Activated CD4-positive, alpha-beta memory T cell treated with anti-CD3 and anti-CD28 coated beads for 36 hours (primary cell): ENCODE results near the gene KCP. TPM values are rescaled to one million over a fixed set of nuclear protein-coding genes. Genes with fewer than 3 reads are reported as not detected.

Experiments used
- CTCF ChIA-PET: fragments of 350-600 bp; sonication (Branson Sonifier 250); formaldehyde crosslinking; loops from one replicate; lab custom pipeline; 2021; ENCODE audit warnings: antibody characterized with exemption, inconsistent platforms; lab: Charles Lee
- POLR2A ChIA-PET: fragments of 350-600 bp; sonication (Branson Sonifier 250); formaldehyde crosslinking; loops from one replicate; lab custom pipeline; 2021; ENCODE audit warnings: antibody characterized with exemption; lab: Charles Lee
- DNase-seq: peaks from one replicate; pipeline ENCODE4 v3.0.0-alpha.2; 2020
- H3K27ac Mint-ChIP-seq: one replicate; pipeline ENCODE4 v1.8.0; 2021; ENCODE audit warnings: mixed read lengths
- H3K27me3 Mint-ChIP-seq: one replicate; pipeline ENCODE4 v1.8.0; 2021; ENCODE audit warnings: mixed read lengths
- H3K36me3 Mint-ChIP-seq: one replicate; pipeline ENCODE4 v1.8.0; 2021; ENCODE audit warnings: mixed read lengths
- H3K4me1 Mint-ChIP-seq: one replicate; pipeline ENCODE4 v1.8.0; 2021; ENCODE audit warnings: low read depth, mixed read lengths
- H3K4me3 Mint-ChIP-seq: one replicate; pipeline ENCODE4 v1.8.0; 2021; ENCODE audit warnings: mild to moderate bottlenecking, mixed read lengths
- H3K9me3 Mint-ChIP-seq: one replicate; pipeline ENCODE4 v1.8.0; 2021; ENCODE audit warnings: mixed read lengths
- intact Hi-C: fragments of 100-400 bp; cut with micrococcal nuclease; formaldehyde crosslinking; loops from one replicate; pipeline ENCODE4 v1.15.1; 2023
- total RNA-seq, 2 experiments: library from RNA; stranded (reverse); gene quantifications; one replicate each; pipeline ENCODE4 v1.2.3, GENCODE V29; 2021

Gene KCP
- total RNA-seq, 2 experiments from 2014 or later: 0.05 to 0.12 TPM

DNA sequence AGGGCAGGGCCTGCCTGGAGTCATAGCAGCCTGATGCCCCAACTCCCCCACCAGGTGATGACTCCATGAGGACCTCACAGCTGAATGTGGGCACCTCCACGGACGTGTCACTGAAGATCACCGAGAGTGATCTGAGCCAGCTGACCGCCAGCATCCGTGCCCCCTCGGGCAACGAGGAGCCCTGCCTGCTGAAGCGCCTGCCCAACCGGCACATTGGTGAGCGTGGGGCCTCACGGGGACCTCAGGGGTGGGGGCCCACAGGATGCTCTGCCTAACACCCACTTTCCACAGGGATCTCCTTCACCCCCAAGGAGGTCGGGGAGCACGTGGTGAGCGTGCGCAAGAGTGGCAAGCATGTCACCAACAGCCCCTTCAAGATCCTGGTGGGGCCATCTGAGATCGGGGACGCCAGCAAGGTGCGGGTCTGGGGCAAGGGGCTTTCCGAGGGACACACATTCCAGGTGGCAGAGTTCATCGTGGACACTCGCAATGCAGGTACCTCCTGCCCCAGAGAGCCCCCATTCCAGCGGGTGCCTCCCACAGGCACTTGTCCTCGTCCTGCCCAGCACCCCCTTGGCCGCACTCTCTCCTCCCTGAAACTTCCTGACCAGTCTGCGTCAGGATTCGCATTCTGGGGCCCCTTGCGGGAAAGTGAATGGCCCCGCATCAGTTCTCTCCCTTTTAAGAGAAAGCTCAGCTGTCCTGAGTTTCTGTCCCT is 57.8 kb downstream of the KCP start:
- H3K27ac Mint-ChIP-seq: no peak overlapping the region
- ChIA-PET POLR2A (no interaction called here), CTCF (no interaction called here)
- H3K4me1 Mint-ChIP-seq: no peaks in the 10 kb centered on the region
- H3K4me3 Mint-ChIP-seq: no peak overlapping the region
- H3K9me3 Mint-ChIP-seq: no peaks in the 10 kb centered on the region
- intact Hi-C loops: no loop called here
- H3K36me3 Mint-ChIP-seq: no peaks in the 10 kb centered on the region
- DNase-seq: no peak
- H3K27me3 Mint-ChIP-seq: no peaks in the 10 kb centered on the region

DNA sequence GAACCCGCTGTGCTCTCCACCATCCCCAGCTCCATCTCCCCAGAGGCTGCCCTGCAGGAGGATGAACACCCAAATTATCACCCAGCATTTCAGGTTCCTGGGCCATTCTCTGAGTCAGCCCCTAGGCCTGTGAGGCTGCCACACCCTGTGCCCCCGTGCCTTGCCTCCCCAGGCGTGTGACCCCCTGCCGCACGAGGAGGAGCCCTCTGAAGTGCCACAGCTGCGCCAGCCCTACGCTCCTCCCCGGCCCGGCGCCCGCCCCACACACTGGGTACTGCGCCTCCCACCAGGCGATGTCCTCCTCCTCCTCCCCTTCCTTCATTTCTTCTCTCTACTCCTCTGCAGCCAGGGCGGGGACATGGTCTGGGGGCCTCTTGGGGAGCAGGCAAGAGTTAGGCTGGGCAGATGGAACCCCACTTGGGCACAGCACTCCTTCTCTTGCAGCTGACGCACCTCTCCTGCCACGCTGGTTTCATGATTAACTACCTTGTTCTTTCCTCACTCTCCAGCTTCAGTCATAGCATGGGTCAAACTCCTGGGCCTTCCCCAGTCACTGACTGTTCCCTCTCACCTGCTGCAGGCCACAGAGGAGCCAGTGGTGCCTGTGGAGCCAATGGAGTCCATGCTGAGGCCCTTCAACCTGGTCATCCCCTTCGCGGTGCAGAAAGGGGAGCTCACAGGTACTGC is 60.6 kb downstream of the KCP start:
- POLR2A ChIA-PET: no interaction called here
- no peak overlapping the region for H3K27ac Mint-ChIP-seq
- CTCF ChIA-PET: interaction anchor here (0.9 kb wide), 1 partner anchor 34 kb away, joined by 3 read pairs; no protein-coding TSS in a partner anchor
- H3K36me3 Mint-ChIP-seq: no peaks in the 10 kb centered on the region
- DNase-seq: no peak
- intact Hi-C loops: no loop called here
- H3K9me3 Mint-ChIP-seq: no peaks in the 10 kb centered on the region
- H3K27me3 Mint-ChIP-seq: no peaks in the 10 kb centered on the region
- H3K4me3 Mint-ChIP-seq: no peak overlapping the region
- no peaks in the 10 kb centered on the region for H3K4me1 Mint-ChIP-seq

- Mint-ChIP-seq H3K27ac (no peak overlapping the region), H3K36me3 (no peaks in the 10 kb centered on the region), H3K4me1 (no peaks in the 10 kb centered on the region), H3K27me3 (no peaks in the 10 kb centered on the region), H3K4me3 (no peak overlapping the region), H3K9me3 (no peaks in the 10 kb centered on the region)
- no peak for DNase-seq
- CTCF ChIA-PET: no interaction called here
- intact Hi-C loops: no loop called here
- POLR2A ChIA-PET: no interaction called here
Measured at GRCh38 chr7:128849156-128849515, 61.4 kb downstream of the KCP start.

DNA sequence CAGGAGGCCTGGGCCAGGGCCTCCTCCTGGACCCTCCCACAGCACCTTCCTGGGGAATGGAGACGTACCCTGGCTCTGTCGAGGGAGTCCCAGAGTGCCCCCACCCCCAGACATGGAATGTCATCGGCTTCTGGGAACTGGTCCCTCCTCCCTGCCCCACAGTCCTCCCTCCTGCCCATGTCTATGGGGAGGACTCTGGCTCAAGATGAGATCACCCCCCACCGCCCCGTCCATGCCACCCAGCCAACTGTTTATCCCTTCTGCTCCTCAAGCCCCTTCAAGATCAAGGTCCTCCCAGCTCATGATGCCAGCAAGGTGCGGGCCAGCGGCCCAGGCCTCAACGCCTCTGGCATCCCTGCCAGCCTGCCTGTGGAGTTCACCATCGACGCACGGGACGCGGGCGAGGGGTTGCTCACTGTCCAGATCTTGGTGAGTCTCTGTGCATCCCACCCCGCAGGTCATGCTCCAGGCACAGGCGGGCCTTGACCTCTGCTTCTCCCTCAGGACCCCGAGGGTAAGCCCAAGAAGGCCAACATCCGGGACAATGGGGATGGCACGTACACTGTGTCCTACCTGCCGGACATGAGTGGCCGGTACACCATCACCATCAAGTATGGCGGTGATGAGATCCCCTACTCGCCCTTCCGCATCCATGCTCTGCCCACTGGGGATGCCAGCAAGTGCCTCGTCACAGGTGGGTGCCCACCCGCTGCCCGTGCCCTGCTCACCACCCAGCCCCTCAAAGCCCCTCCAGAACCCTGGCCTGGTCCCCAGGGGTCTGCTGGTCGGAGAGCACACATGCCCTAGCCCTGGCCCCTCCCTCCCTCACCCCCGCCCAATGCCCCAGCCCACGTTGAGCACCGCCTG is 62.0 kb downstream of the KCP start:
- no peaks in the 10 kb centered on the region for H3K9me3 Mint-ChIP-seq
- ChIA-PET CTCF (no interaction called here), POLR2A (no interaction called here)
- no peaks in the 10 kb centered on the region for H3K27me3 Mint-ChIP-seq
- no peaks in the 10 kb centered on the region for H3K36me3 Mint-ChIP-seq
- no peak overlapping the region for H3K4me3 Mint-ChIP-seq
- intact Hi-C loops: no loop called here
- H3K4me1 Mint-ChIP-seq: no peaks in the 10 kb centered on the region
- H3K27ac Mint-ChIP-seq: no peak overlapping the region
- no peak for DNase-seq

- Mint-ChIP-seq H3K36me3 (no peaks in the 10 kb centered on the region), H3K27ac (no peak overlapping the region), H3K4me1 (no peaks in the 10 kb centered on the region), H3K4me3 (no peak overlapping the region), H3K27me3 (no peaks in the 10 kb centered on the region), H3K9me3 (no peaks in the 10 kb centered on the region)
- ChIA-PET POLR2A (no interaction called here), CTCF (no interaction called here)
- DNase-seq: no peak
- intact Hi-C loops: no loop called here
Measured at GRCh38 chr7:128847721-128848211, 62.7 kb downstream of the KCP start.

DNA sequence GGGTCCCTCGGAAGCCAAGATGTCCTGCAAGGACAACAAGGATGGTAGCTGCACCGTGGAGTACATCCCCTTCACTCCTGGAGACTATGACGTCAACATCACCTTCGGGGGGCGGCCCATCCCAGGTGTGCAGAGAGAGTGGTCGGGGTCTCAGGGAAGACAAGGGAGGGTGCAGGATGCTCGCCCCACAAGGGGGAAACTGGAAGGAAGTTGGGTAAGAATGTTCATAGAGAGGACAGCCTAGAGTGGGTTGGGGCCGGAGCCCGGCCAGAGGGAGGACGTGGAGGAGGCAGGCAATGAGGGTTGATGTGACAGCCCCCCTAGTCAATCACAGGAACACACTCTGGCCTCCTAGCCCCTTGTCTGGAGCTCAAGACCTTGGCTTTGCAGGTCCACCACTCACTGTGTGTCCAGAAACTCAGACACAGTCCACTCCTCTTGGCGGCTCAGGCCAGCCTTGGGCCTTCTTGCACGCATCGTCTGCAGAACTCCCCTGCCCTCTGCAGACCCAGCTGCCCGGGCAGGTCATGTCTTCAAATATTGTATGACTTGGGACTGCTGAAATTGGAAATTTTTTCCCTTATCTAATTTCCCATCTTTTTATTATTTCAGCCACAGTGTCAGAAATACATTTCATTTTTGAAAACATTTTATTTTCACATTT is 63.6 kb downstream of the KCP start:
- no peak overlapping the region for H3K27ac Mint-ChIP-seq
- peaks cover 3% of the 10 kb centered on the region for H3K4me1 Mint-ChIP-seq
- no peaks in the 10 kb centered on the region for H3K27me3 Mint-ChIP-seq
- no peaks in the 10 kb centered on the region for H3K36me3 Mint-ChIP-seq
- ChIA-PET CTCF (no interaction called here), POLR2A (no interaction called here)
- DNase-seq: no peak
- H3K4me3 Mint-ChIP-seq: no peak overlapping the region
- no peaks in the 10 kb centered on the region for H3K9me3 Mint-ChIP-seq
- intact Hi-C loops: no loop called here

GRCh38 chr7:128845987-128846386 is 64.5 kb downstream of the KCP start:
- ChIA-PET POLR2A (no interaction called here), CTCF (no interaction called here)
- H3K36me3 Mint-ChIP-seq: no peaks in the 10 kb centered on the region
- H3K27ac Mint-ChIP-seq: no peak overlapping the region
- no peaks in the 10 kb centered on the region for H3K9me3 Mint-ChIP-seq
- peaks cover 5% of the 10 kb centered on the region for H3K4me1 Mint-ChIP-seq
- no peak overlapping the region for H3K4me3 Mint-ChIP-seq
- no peaks in the 10 kb centered on the region for H3K27me3 Mint-ChIP-seq
- intact Hi-C loops: no loop called here
- no peak for DNase-seq

DNA sequence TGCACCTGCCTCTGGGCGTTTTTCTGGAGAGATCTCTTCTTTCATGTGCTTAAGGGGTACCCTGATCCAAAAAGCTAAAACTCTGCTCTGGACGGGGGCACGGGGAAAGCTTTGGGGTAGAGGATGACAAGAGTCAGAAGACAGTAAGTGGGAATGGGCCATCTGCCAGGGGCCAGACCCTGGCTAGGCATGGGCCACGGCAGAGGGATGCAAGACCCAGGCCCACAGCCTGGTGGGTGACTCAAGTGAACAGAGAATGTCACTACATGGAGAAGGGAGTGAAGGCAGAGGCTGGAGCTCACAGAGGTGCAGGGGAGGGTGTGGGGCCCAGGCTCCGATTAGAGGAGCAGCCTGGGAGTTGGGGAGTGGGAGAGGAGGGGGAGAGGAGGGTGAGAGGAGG is 65.0 kb downstream of the KCP start:
- CTCF ChIA-PET: no interaction called here
- no peak for DNase-seq
- Mint-ChIP-seq H3K36me3 (no peaks in the 10 kb centered on the region), H3K27me3 (no peaks in the 10 kb centered on the region), H3K4me1 (peaks cover 5% of the 10 kb centered on the region), H3K9me3 (no peaks in the 10 kb centered on the region), H3K27ac (no peak overlapping the region), H3K4me3 (no peak overlapping the region)
- POLR2A ChIA-PET: no interaction called here
- intact Hi-C loops: no loop called here

- Mint-ChIP-seq H3K4me3 (no peak overlapping the region), H3K36me3 (no peaks in the 10 kb centered on the region), H3K27me3 (no peaks in the 10 kb centered on the region), H3K4me1 (peaks cover 5% of the 10 kb centered on the region), H3K9me3 (no peaks in the 10 kb centered on the region), H3K27ac (no peak overlapping the region)
- ChIA-PET CTCF (interaction anchor here (4.7 kb wide), 1 partner anchor 39 kb away, joined by 27 read pairs; no protein-coding TSS in a partner anchor), POLR2A (no interaction called here)
- DNase-seq: no peak
- intact Hi-C loops: no loop called here
Measured at GRCh38 chr7:128844777-128845311, 65.7 kb downstream of the KCP start.

DNA sequence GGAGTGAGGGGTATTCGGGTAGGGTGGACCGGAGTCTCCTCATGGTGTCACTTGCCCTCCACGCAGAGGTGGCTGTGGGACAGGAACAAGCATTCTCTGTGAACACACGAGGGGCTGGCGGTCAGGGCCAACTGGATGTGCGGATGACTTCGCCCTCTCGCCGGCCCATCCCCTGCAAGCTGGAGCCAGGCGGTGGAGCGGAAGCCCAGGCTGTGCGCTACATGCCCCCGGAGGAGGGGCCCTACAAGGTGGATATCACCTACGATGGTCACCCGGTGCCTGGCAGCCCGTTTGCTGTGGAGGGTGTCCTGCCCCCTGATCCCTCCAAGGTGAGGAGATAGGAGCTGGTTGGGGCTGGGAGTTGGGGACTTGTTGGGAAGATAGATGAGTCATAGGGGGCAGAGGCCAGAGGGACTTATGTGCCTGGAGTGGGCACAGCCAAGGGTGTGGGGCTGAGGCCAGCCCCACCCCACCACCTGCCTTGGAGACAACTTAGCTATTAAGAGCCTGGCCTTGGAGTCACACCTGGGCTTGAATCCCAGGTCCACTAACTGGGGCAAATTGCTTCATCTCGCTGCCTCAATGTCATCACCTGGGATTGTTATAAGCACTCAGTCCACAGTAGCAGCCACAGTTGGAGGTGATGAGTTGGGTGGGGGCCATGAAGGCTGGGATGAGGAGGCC is 66.4 kb downstream of the KCP start:
- no peaks in the 10 kb centered on the region for H3K36me3 Mint-ChIP-seq
- intact Hi-C loops: no loop called here
- peaks cover 5% of the 10 kb centered on the region for H3K4me1 Mint-ChIP-seq
- POLR2A ChIA-PET: no interaction called here
- CTCF ChIA-PET: interaction anchor here (2.3 to 4.7 kb wide), 3 partner anchors 16 to 39 kb away, joined by 7 to 27 read pairs (median 25); partner anchors contain the start of gene ATP6V1F
- H3K4me3 Mint-ChIP-seq: no peak overlapping the region
- DNase-seq: no peak
- no peaks in the 10 kb centered on the region for H3K27me3 Mint-ChIP-seq
- no peak overlapping the region for H3K27ac Mint-ChIP-seq
- H3K9me3 Mint-ChIP-seq: no peaks in the 10 kb centered on the region
